Activated B cell treated with CpG ODN at 0.5 μM for 24 hours (primary cell): ENCODE results near the gene LRRC4C. TPM values are rescaled to one million over a fixed set of nuclear protein-coding genes. Genes with fewer than 3 reads are reported as not detected.

Source experiments
- ATAC-seq: fragments of 200-7000 bp; cut with Tn5 transposase; one replicate; pipeline ENCODE4 v1.10.0; 2021; ENCODE audit warnings: low read depth, mild to moderate bottlenecking, moderate library complexity
- CTCF ChIA-PET: fragments of 350-600 bp; sonication (Branson Sonifier 250); formaldehyde crosslinking; loops from one replicate; lab custom pipeline; 2021; ENCODE audit warnings: antibody characterized with exemption; lab: Charles Lee
- POLR2A ChIA-PET: fragments of 350-600 bp; sonication (Branson Sonifier 250); formaldehyde crosslinking; loops from one replicate; lab custom pipeline; 2021; ENCODE audit warnings: antibody characterized with exemption; lab: Charles Lee
- DNase-seq: peaks from one replicate; pipeline ENCODE4 v3.0.0; 2022
- H3K27ac Mint-ChIP-seq: one replicate; pipeline ENCODE4 v1.8.0; 2020; ENCODE audit warnings: mixed read lengths
- H3K27me3 Mint-ChIP-seq: one replicate; pipeline ENCODE4 v1.8.0; 2021; ENCODE audit warnings: mixed read lengths
- H3K36me3 Mint-ChIP-seq: one replicate; pipeline ENCODE4 v1.8.0; 2021; ENCODE audit warnings: low read depth, mixed read lengths
- H3K4me1 Mint-ChIP-seq: one replicate; pipeline ENCODE4 v1.8.0; 2021; ENCODE audit warnings: mixed read lengths
- H3K4me3 Mint-ChIP-seq: one replicate; pipeline ENCODE4 v1.8.0; 2020; ENCODE audit warnings: mild to moderate bottlenecking, mixed read lengths
- H3K9me3 Mint-ChIP-seq: one replicate; pipeline ENCODE4 v1.8.0; 2020; ENCODE audit warnings: mixed read lengths
- intact Hi-C: fragments of 100-400 bp; cut with micrococcal nuclease; formaldehyde crosslinking; loops from one replicate; pipeline ENCODE4 v1.15.1; 2024
- total RNA-seq: library from RNA; stranded (reverse); gene quantifications from 2 replicates; pipeline ENCODE4 v1.2.3, GENCODE V29; 2022
- TF ChIP-seq, protein P1 (sequence below): fragments of 200-600 bp; IDR thresholded peaks from one replicate; pipeline ENCODE4 v1.8.0; 2022; ENCODE audit warnings: antibody characterized with exemption, mild to moderate bottlenecking

Gene LRRC4C
- total RNA-seq, 1 donor from 2014 or later, result not detected

DNA sequence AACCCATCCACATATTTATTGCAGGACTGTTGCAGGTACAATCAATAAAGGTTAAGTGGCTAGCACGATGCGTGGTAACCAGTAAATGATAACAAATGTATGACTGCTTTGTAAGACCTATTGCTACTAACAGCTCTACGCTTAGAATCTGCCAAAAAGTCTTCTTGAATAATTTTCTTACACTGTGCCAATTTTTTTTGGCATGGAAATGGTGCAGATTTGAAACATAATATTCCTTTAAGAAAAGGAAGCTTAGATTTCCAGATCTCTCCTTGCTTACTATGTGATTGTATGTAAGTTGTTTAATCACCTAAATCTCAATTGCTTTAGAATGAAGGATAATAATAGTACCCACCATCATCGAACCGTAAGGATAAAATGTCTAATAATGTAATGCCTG is 192.0 kb downstream of the LRRC4C start:
- Mint-ChIP-seq H3K27me3 (no peaks in the 10 kb centered on the region), H3K27ac (no peak overlapping the region), H3K36me3 (no peaks in the 10 kb centered on the region), H3K4me3 (no peak overlapping the region), H3K4me1 (no peaks in the 10 kb centered on the region), H3K9me3 (peaks cover 5% of the 10 kb centered on the region)
- DNase-seq (no peak), ATAC-seq (no peak)
- ChIA-PET POLR2A (no interaction called here), CTCF (no interaction called here)
- intact Hi-C loops, result no loop called here
- TF ChIP-seq, protein P1, sequence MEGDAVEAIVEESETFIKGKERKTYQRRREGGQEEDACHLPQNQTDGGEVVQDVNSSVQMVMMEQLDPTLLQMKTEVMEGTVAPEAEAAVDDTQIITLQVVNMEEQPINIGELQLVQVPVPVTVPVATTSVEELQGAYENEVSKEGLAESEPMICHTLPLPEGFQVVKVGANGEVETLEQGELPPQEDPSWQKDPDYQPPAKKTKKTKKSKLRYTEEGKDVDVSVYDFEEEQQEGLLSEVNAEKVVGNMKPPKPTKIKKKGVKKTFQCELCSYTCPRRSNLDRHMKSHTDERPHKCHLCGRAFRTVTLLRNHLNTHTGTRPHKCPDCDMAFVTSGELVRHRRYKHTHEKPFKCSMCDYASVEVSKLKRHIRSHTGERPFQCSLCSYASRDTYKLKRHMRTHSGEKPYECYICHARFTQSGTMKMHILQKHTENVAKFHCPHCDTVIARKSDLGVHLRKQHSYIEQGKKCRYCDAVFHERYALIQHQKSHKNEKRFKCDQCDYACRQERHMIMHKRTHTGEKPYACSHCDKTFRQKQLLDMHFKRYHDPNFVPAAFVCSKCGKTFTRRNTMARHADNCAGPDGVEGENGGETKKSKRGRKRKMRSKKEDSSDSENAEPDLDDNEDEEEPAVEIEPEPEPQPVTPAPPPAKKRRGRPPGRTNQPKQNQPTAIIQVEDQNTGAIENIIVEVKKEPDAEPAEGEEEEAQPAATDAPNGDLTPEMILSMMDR, result no peak

DNA sequence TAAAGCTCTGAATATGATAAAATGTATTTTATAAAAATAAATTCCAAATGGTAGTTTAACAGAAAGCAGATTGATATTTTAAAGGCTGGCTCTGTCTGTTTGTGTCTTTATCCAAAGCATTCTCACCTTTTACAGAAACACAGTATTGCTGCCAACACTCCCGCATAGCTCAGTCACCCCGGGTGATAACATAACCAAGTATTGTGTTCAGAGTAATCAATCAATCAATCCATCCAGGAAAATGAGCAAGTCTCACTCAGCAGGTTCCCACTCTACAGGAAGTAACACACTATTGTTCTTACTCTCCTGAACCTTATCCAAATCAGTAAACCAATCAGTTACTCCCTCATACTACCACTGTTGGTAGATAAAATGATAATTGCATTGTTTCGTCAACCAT is 203.4 kb downstream of the LRRC4C start:
- Mint-ChIP-seq H3K27me3 (no peaks in the 10 kb centered on the region), H3K36me3 (no peaks in the 10 kb centered on the region), H3K4me1 (no peaks in the 10 kb centered on the region), H3K9me3 (no peaks in the 10 kb centered on the region), H3K4me3 (no peak overlapping the region), H3K27ac (no peak overlapping the region)
- TF ChIP-seq, protein P1, result no peak
- ChIA-PET CTCF (interaction anchor here (0.6 kb wide), 1 partner anchor 39 kb away, joined by 3 read pairs; no protein-coding TSS in a partner anchor), POLR2A (no interaction called here)
- DNase-seq, result no peak
- no peak for ATAC-seq
- intact Hi-C loops, result no loop called here

DNA sequence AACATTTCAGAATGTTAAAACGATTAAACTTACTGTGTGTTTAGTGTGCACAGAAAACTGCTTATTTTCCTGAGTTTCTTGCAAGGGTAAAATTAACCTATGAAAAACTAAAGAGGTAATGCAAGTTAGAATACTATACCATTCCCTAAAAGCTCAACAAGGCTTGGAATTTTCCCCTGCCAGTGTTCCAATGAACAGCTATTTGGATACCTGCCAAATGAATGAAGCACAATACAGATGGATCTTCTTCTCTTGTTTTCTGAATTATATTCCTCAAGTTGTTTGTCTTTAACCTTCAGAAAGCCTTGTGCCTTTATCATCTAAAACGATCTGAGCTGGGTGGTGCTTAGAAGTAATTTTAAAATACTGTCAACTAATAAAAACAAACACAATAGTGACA is 204.5 kb downstream of the LRRC4C start:
- ChIA-PET CTCF (no interaction called here), POLR2A (no interaction called here)
- no peaks in the 10 kb centered on the region for H3K9me3 Mint-ChIP-seq
- H3K27ac Mint-ChIP-seq, result no peak overlapping the region
- DNase-seq (no peak), ATAC-seq (no peak)
- intact Hi-C loops, result no loop called here
- no peaks in the 10 kb centered on the region for H3K4me1 Mint-ChIP-seq
- H3K27me3 Mint-ChIP-seq, result no peaks in the 10 kb centered on the region
- no peaks in the 10 kb centered on the region for H3K36me3 Mint-ChIP-seq
- TF ChIP-seq, protein P1, result no peak
- no peak overlapping the region for H3K4me3 Mint-ChIP-seq

DNA sequence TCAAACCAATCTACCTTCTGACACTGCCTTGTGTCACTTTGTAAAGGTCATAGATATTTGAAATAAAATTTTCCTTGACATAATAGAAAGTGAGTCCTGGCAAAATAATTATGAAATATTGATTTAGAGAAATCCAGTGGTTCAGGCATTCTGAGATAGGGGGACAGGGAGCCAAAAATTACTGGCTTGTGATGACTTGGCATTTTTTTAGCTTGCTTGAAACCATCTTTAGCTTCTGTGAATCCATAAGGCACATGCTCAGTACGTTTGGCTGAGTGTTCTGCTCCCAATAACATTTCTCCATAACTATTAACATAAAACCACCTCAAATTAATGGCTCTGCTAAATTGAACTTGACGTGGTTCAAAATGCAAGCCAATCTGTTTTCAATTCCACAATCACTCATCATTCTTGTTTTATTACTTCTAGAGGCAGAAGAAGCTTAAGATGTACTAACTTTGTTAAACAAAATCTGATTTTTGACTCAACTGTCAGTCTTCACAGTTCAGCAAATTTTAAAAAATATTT is 209.0 kb downstream of the LRRC4C start:
- no peaks in the 10 kb centered on the region for H3K27me3 Mint-ChIP-seq
- no peaks in the 10 kb centered on the region for H3K4me1 Mint-ChIP-seq
- TF ChIP-seq, protein P1, result no peak
- ChIA-PET POLR2A (no interaction called here), CTCF (no interaction called here)
- DNase-seq (no peak), ATAC-seq (no peak)
- intact Hi-C loops, result no loop called here
- H3K36me3 Mint-ChIP-seq, result no peaks in the 10 kb centered on the region
- no peak overlapping the region for H3K27ac Mint-ChIP-seq
- H3K9me3 Mint-ChIP-seq, result no peaks in the 10 kb centered on the region
- no peak overlapping the region for H3K4me3 Mint-ChIP-seq

DNA sequence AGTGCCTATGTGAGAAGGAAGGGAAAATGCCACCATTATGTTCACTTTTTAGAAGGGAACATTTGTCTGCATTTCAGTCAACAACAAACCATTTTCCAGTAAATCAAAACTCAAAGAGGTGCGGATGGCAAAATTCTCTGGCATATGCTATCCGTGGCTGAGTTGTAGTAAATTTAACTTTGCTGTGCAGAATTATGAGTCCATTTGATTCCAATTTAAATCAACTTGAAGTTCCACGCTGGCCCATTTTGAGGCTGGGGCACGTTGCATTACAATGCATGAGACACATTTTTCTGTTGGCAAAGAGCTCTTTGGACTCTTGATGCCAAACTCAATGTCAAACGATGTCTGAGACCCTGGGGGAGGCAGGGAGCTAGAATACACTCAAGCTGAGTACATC is 211.8 kb downstream of the LRRC4C start:
- CTCF ChIA-PET, result no interaction called here
- Mint-ChIP-seq H3K4me3 (no peak overlapping the region), H3K9me3 (no peaks in the 10 kb centered on the region)

More for the DNA sequence above, 211.8 kb downstream of the LRRC4C start:
- no peaks in the 10 kb centered on the region for H3K4me1 Mint-ChIP-seq
- no peak for ATAC-seq
- H3K27me3 Mint-ChIP-seq, result no peaks in the 10 kb centered on the region
- POLR2A ChIA-PET, result no interaction called here
- TF ChIP-seq, protein P1, result no peak
- no peak overlapping the region for H3K27ac Mint-ChIP-seq
- no peak for DNase-seq
- no peaks in the 10 kb centered on the region for H3K36me3 Mint-ChIP-seq
- intact Hi-C loops, result no loop called here
